ENCODE results near the gene KLF3.

The KLF3 gene

DNA sequence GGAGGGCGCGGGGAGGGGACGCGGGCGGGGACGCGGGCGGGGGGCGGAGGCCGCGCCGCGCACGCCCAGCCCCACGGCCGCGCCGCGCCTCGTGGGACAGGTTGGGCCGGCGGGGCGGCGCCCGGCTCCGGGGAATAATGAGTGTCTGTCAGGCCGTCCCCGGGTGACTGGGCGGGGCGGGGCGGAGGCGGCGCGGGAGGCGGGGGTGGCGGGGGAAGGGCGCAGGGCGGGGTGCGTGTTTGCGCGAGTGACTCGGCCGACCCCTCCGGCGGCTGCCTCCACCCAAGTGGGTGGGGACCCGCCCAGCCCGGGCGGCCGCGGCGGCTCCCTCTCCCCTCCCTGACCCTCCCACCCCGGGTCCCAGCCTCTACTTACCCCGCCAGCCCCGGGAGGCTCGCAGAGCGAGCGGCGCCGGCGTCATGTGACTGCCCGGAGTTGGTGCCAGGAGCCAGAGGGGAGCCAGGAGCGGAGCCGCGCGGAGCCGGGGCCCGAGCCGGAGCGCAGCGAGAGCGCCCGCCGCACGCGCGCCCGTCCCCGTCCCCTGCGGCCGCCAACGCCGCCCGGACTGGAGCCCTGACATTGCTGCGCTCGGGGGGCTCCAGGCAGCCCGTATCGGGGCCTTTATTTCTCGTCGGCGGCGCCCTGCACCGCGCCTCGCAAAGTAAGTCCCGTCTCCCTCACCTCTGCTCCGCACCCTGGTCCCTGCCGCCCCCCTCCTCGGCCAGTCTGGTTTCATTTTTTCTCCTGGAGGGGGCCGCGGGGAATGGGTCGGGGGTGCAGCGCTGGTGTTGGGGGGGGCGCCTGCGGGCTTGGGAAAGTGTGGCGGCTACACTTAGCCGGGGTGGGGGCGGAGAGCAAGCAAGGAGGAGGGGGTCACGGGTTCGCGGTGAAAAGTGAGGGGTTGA lies at the start of gene KLF3:
Gene KLF3, plus strand, starts transcription at position 399 of the 905 bp plus-strand sequence. CDS start 16,427 bp downstream, outside the sequence.
- DNase-seq (ENCODE audit: low read depth), result peak; percentile 50
- TF ChIP-seq, protein P1, sequence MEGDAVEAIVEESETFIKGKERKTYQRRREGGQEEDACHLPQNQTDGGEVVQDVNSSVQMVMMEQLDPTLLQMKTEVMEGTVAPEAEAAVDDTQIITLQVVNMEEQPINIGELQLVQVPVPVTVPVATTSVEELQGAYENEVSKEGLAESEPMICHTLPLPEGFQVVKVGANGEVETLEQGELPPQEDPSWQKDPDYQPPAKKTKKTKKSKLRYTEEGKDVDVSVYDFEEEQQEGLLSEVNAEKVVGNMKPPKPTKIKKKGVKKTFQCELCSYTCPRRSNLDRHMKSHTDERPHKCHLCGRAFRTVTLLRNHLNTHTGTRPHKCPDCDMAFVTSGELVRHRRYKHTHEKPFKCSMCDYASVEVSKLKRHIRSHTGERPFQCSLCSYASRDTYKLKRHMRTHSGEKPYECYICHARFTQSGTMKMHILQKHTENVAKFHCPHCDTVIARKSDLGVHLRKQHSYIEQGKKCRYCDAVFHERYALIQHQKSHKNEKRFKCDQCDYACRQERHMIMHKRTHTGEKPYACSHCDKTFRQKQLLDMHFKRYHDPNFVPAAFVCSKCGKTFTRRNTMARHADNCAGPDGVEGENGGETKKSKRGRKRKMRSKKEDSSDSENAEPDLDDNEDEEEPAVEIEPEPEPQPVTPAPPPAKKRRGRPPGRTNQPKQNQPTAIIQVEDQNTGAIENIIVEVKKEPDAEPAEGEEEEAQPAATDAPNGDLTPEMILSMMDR (IDR thresholded peaks at IDR 0.05; ENCODE audit: control insufficient read depth, extremely low read depth, insufficient read depth), result no peak
- H3K4me3 ChIP-seq (ENCODE audit: low read depth, low read length), result peak within 1 kb of the TSS; percentile 70

- DNase-seq (ENCODE audit: low read depth), result no peak
- H3K4me3 ChIP-seq (ENCODE audit: low read depth, low read length), result no peak overlapping the region
- TF ChIP-seq, protein P1 (IDR thresholded peaks at IDR 0.05; ENCODE audit: control insufficient read depth, extremely low read depth, insufficient read depth), result no peak
These were observed 49.8 kb upstream of the KLF3 start for GRCh38 chr4:38614231-38614630.

DNA sequence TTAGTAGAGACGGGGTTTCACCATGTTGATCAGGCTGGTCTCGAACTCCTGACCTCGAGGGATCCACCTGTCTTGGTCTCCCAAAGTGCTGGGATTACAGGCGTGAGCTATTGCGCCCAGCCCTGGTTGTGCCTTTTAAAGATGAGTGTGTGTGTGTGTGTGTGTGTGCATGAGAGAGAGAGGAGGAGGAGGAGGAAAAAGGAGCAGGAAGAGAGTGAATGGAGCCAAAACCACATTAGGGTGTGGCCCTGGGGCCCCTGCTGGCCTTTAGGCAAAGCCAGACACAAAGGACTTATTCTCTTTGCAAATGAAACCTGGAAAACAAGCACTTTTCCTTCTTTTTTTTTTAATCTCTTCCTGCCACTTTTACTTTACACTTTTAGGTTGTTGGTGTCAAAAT lies 48.2 kb upstream of the KLF3 start:
- TF ChIP-seq, protein P1 (IDR thresholded peaks at IDR 0.05; ENCODE audit: control insufficient read depth, extremely low read depth, insufficient read depth), result no peak
- H3K4me3 ChIP-seq (ENCODE audit: low read depth, low read length), result no peak overlapping the region
- DNase-seq (ENCODE audit: low read depth), result no peak

DNA sequence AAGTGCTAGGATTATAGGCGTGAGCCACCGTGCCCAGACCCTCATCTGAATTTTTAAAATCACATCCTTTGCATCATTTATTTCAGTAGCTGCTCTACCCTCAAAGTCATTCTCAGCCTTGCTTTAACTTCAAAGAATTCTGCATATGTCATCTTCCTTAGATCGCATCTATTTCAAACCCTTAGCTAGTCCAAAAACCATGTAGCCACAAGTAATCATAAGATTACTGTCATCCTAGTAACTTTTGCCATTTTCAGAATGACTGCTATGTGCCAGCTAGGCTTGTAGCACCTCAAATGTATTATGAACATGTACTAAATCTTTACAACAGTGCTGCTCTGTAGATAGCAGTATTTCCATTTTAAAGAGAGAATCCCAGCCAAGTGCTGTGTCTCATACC lies 45.5 kb upstream of the KLF3 start:
- H3K4me3 ChIP-seq (ENCODE audit: low read depth, low read length), result no peak overlapping the region
- TF ChIP-seq, protein P1 (IDR thresholded peaks at IDR 0.05; ENCODE audit: control insufficient read depth, extremely low read depth, insufficient read depth), result no peak
- DNase-seq (ENCODE audit: low read depth), result no peak

- TF ChIP-seq, protein P1 (IDR thresholded peaks at IDR 0.05; ENCODE audit: control insufficient read depth, extremely low read depth, insufficient read depth), result no peak
- H3K4me3 ChIP-seq (ENCODE audit: low read depth, low read length), result no peak overlapping the region
- DNase-seq (ENCODE audit: low read depth), result no peak
These were observed 44.7 kb upstream of the KLF3 start for GRCh38 chr4:38619316-38619715.

GRCh38 chr4:38620065-38620464 lies 43.9 kb upstream of the KLF3 start:
- DNase-seq (ENCODE audit: low read depth), result no peak
- TF ChIP-seq, protein P1 (IDR thresholded peaks at IDR 0.05; ENCODE audit: control insufficient read depth, extremely low read depth, insufficient read depth), result no peak
- H3K4me3 ChIP-seq (ENCODE audit: low read depth, low read length), result no peak overlapping the region
